Astrocyte (in vitro differentiated cells and primary cell): ENCODE data around the gene ICAM1. TPM values are rescaled to one million over a fixed set of nuclear protein-coding genes. Genes with fewer than 3 reads are reported as not detected.

ENCODE experiments used
- DNase-seq: peaks from one replicate; pipeline ENCODE4 v3.0.0-alpha.2; 2010; ENCODE audit warnings: low read depth
- FAIRE-seq: peaks from 2 replicates; lab custom pipeline; 2011; peaks lifted over from hg19 to GRCh38; lab: Jason Lieb, UNC
- H2AFZ ChIP-seq: 2 replicates; pipeline ENCODE4 v1.6.0; 2012; ENCODE audit warnings: low read depth, low read length, inconsistent platforms
- H3K27ac ChIP-seq: 2 replicates; pipeline ENCODE4 v1.5.1; 2011; ENCODE audit warnings: low read depth, low read length, inconsistent platforms
- H3K27me3 ChIP-seq: 2 replicates; pipeline ENCODE4 v1.6.0; 2011; ENCODE audit warnings: low read length, inconsistent platforms; ENCODE audit not compliant: insufficient read depth
- H3K36me3 ChIP-seq: 2 replicates; pipeline ENCODE4 v1.5.1; 2011; ENCODE audit warnings: low read length, inconsistent platforms; ENCODE audit not compliant: insufficient read depth
- H3K4me1 ChIP-seq: 2 replicates; pipeline ENCODE4 v1.5.1; 2011; ENCODE audit warnings: low read length, inconsistent platforms; ENCODE audit not compliant: insufficient read depth
- H3K4me2 ChIP-seq: 2 replicates; pipeline ENCODE4 v1.6.0; 2012; ENCODE audit warnings: low read length, inconsistent platforms
- H3K4me3 ChIP-seq: 2 replicates; pipeline ENCODE4 v1.5.1; 2011; ENCODE audit warnings: low read depth, mild to moderate bottlenecking, low read length, inconsistent platforms; ENCODE audit not compliant: insufficient read depth
- H3K79me2 ChIP-seq: 2 replicates; pipeline ENCODE4 v1.6.0; 2012; ENCODE audit warnings: mild to moderate bottlenecking, low read length, inconsistent platforms; ENCODE audit not compliant: insufficient read depth
- H3K9ac ChIP-seq: 2 replicates; pipeline ENCODE4 v1.6.0; 2012; ENCODE audit warnings: mild to moderate bottlenecking, low read length, inconsistent platforms
- H3K9me3 ChIP-seq: 2 replicates; pipeline ENCODE4 v1.5.1; 2012; ENCODE audit warnings: low read depth, mild to moderate bottlenecking, low read length, inconsistent platforms; ENCODE audit not compliant: insufficient read depth
- H4K20me1 ChIP-seq: 2 replicates; pipeline ENCODE4 v1.6.0; 2012; ENCODE audit warnings: low read length, inconsistent platforms; ENCODE audit not compliant: insufficient read depth
- H3K27ac Mint-ChIP-seq: one replicate; pipeline ENCODE4 v1.8.0; 2021; ENCODE audit warnings: mild to moderate bottlenecking, mixed read lengths; ENCODE audit not compliant: unreplicated experiment
- H3K27me3 Mint-ChIP-seq: one replicate; pipeline ENCODE4 v1.8.0; 2021; ENCODE audit warnings: low read depth, mixed read lengths; ENCODE audit not compliant: unreplicated experiment
- H3K36me3 Mint-ChIP-seq: one replicate; pipeline ENCODE4 v1.8.0; 2021; ENCODE audit warnings: low read depth, mixed read lengths; ENCODE audit not compliant: unreplicated experiment
- H3K4me1 Mint-ChIP-seq: one replicate; pipeline ENCODE4 v1.8.0; 2021; ENCODE audit warnings: low read depth, mixed read lengths; ENCODE audit not compliant: unreplicated experiment
- H3K4me3 Mint-ChIP-seq: one replicate; pipeline ENCODE4 v1.8.0; 2021; ENCODE audit warnings: mild to moderate bottlenecking, moderate library complexity, mixed read lengths; ENCODE audit not compliant: unreplicated experiment
- H3K9me3 Mint-ChIP-seq: one replicate; pipeline ENCODE4 v1.8.0; 2021; ENCODE audit warnings: mild to moderate bottlenecking, mixed read lengths; ENCODE audit not compliant: unreplicated experiment
- EZH2 ChIP-seq: IDR thresholded peaks from 2 replicates; pipeline ENCODE4 v1.6.1; 2012; ENCODE audit warnings: mild to moderate bottlenecking, low read length, inconsistent platforms; ENCODE audit not compliant: insufficient read depth
- total RNA-seq: library from RNA; stranded (reverse); gene quantifications from 2 replicates; pipeline ENCODE4 v1.2.1, GENCODE V29; 2021
- TF ChIP-seq, protein P1 (sequence below): IDR thresholded peaks from 2 replicates; pipeline ENCODE4 v1.5.1; 2011; ENCODE audit warnings: low read depth, mild to moderate bottlenecking, inconsistent platforms, low read length, moderate library complexity; ENCODE audit not compliant: insufficient read depth

The ICAM1 gene
- total RNA-seq, 1 donor from 2014 or later, result 11.0 TPM

DNA sequence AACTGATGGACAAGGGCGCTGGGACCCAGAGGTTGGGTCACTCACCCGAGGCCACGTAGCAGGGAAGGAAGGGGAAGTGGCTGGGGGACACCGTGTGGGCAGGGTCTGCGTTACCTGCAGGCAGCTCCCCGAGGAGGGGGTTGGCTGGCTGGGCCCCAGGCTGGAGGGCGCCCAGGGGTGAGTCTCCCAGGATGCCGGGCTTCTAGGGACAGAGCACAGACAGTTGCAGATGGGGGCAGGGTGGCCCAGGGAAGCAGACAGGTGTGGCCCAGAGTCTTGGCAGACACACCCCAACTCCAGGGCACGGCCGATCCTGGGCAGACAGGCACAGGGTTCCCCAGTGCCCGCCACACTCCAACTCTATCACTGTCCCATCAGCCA is 50.5 kb downstream of the ICAM1 start:
- Mint-ChIP-seq H3K36me3 (peaks cover 14% of the 10 kb centered on the region), H3K27ac (no peak overlapping the region), H3K4me1 (no peaks in the 10 kb centered on the region), H3K9me3 (no peaks in the 10 kb centered on the region), H3K27me3 (no peaks in the 10 kb centered on the region), H3K4me3 (no peak overlapping the region)
- H4K20me1 ChIP-seq, result peaks cover 17% of the 10 kb centered on the region
- no peaks in the 10 kb centered on the region for H3K4me1 ChIP-seq
- H3K27ac ChIP-seq, result no peak overlapping the region
- no peak for TF ChIP-seq EZH2
- TF ChIP-seq, protein P1, sequence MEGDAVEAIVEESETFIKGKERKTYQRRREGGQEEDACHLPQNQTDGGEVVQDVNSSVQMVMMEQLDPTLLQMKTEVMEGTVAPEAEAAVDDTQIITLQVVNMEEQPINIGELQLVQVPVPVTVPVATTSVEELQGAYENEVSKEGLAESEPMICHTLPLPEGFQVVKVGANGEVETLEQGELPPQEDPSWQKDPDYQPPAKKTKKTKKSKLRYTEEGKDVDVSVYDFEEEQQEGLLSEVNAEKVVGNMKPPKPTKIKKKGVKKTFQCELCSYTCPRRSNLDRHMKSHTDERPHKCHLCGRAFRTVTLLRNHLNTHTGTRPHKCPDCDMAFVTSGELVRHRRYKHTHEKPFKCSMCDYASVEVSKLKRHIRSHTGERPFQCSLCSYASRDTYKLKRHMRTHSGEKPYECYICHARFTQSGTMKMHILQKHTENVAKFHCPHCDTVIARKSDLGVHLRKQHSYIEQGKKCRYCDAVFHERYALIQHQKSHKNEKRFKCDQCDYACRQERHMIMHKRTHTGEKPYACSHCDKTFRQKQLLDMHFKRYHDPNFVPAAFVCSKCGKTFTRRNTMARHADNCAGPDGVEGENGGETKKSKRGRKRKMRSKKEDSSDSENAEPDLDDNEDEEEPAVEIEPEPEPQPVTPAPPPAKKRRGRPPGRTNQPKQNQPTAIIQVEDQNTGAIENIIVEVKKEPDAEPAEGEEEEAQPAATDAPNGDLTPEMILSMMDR, result no peak
- H3K79me2 ChIP-seq, result no peaks in the 10 kb centered on the region
- H3K4me3 ChIP-seq, result no peak overlapping the region
- peaks cover 21% of the 10 kb centered on the region for H3K36me3 ChIP-seq
- H3K27me3 ChIP-seq, result no peaks in the 10 kb centered on the region
- no peak overlapping the region for H3K9ac ChIP-seq
- no peaks in the 10 kb centered on the region for H3K9me3 ChIP-seq
- H2AFZ ChIP-seq, result no peak overlapping the region
- H3K4me2 ChIP-seq, result no peak overlapping the region
- DNase-seq (no peak), FAIRE-seq (no peak)

DNA sequence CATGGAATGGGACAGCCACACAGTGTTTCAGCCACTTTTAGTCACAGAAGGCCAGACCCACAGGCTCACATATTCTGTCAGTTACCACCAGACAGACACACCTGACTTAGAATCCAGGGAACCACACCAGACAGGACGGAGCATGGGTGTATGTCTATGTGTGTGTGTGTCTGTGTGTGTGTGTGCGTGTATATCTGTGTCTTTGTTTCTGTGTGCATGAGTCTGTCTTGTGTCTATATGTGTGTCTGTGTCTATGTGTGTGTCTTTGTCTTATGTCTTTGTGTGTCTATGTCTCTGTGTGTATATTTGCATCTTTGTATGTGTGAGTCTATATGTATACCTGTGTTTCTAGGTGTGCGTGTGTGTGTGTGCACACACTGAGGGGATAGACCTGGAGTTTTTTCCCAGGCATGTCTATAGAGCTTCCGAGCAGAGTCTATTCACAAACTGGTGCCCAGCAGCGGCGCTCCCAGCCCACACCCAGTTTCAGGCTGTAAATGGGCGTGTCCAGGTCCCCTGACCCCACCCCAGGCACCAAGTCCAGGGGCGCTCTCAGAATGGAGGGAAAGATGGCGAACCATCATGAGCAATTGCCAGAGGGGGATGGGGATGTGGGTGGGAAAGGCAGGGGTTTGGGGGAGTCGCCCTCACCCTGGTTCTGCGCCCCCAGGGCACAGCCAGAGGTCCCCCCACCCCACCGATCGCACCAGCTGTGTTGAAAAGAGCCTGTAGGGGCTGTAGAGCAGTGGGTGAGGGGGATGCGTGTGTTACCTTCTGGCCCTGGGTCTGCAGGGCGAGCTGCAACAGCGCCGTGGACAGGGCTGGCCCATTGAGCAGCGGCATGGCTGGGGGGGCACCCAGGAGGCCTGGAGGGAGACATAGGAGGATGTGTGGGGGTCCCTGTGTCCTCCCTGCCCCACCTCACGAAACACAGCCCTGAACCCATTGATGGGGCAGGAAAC is 51.2 kb downstream of the ICAM1 start:
- Histone ChIP-seq H3K9me3 (no peaks in the 10 kb centered on the region), H3K36me3 (peaks cover 23% of the 10 kb centered on the region), H3K4me3 (no peak overlapping the region), H3K27ac (no peak overlapping the region), H3K4me1 (no peaks in the 10 kb centered on the region), H2AFZ (no peak overlapping the region), H3K79me2 (peaks cover 3% of the 10 kb centered on the region), H3K4me2 (no peak overlapping the region), H3K27me3 (no peaks in the 10 kb centered on the region), H4K20me1 (peaks cover 22% of the 10 kb centered on the region), H3K9ac (no peak overlapping the region)
- DNase-seq (no peak), FAIRE-seq (no peak)
- Mint-ChIP-seq H3K4me1 (no peaks in the 10 kb centered on the region), H3K27me3 (no peaks in the 10 kb centered on the region), H3K36me3 (peaks cover 14% of the 10 kb centered on the region), H3K27ac (no peak overlapping the region), H3K9me3 (no peaks in the 10 kb centered on the region), H3K4me3 (no peak overlapping the region)
- TF ChIP-seq, protein P1, result no peak
- TF ChIP-seq EZH2, result no peak

DNA sequence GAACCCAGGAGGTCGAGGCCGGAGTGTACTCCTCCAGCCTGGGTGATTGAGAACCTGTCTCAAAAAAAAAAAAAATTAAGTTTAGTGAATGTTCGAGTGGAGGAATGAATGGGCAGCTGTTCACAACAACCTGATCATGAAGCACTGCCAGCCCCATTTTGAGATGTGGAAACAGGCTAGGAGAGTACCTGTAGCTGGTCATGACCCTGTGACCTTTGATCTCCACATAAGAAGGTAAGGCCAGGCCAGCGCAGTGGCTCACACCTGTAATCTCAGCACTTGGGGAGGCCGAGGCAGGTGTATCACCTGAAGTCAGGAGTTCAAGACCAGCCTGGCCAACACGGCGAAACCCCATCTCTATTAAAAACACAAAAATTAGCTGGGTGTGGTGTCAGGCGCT is 54.8 kb downstream of the ICAM1 start:
- H2AFZ ChIP-seq, result no peak overlapping the region
- H3K4me1 ChIP-seq, result no peaks in the 10 kb centered on the region
- H3K27me3 Mint-ChIP-seq, result no peaks in the 10 kb centered on the region
- H3K9me3 Mint-ChIP-seq, result no peaks in the 10 kb centered on the region
- H3K79me2 ChIP-seq, result peaks cover 31% of the 10 kb centered on the region
- peaks cover 31% of the 10 kb centered on the region for H3K36me3 ChIP-seq
- H3K27ac ChIP-seq, result no peak overlapping the region
- no peaks in the 10 kb centered on the region for H3K4me1 Mint-ChIP-seq
- H3K4me3 ChIP-seq, result no peak overlapping the region
- FAIRE-seq, result no peak
- no peak overlapping the region for H3K4me2 ChIP-seq
- no peak overlapping the region for H3K9ac ChIP-seq
- no peak overlapping the region for H3K4me3 Mint-ChIP-seq
- no peaks in the 10 kb centered on the region for H3K27me3 ChIP-seq
- no peak for DNase-seq
- H3K36me3 Mint-ChIP-seq, result peaks cover 15% of the 10 kb centered on the region
- H3K9me3 ChIP-seq, result no peaks in the 10 kb centered on the region
- no peak overlapping the region for H3K27ac Mint-ChIP-seq
- peaks cover 53% of the 10 kb centered on the region for H4K20me1 ChIP-seq
- no peak for TF ChIP-seq EZH2
- TF ChIP-seq, protein P1, result no peak
